ENCODE data around the gene ADAM21.
"Not testable (repeated sequence)": the region's sequence is repeated elsewhere in the genome, so short reads cannot be mapped to it uniquely, and the experiment has no call there.

GRCh38 chr14:70477356-70478105 is 25.6 kb downstream of the ADAM21 start:
- TF ChIP-seq, protein P1, sequence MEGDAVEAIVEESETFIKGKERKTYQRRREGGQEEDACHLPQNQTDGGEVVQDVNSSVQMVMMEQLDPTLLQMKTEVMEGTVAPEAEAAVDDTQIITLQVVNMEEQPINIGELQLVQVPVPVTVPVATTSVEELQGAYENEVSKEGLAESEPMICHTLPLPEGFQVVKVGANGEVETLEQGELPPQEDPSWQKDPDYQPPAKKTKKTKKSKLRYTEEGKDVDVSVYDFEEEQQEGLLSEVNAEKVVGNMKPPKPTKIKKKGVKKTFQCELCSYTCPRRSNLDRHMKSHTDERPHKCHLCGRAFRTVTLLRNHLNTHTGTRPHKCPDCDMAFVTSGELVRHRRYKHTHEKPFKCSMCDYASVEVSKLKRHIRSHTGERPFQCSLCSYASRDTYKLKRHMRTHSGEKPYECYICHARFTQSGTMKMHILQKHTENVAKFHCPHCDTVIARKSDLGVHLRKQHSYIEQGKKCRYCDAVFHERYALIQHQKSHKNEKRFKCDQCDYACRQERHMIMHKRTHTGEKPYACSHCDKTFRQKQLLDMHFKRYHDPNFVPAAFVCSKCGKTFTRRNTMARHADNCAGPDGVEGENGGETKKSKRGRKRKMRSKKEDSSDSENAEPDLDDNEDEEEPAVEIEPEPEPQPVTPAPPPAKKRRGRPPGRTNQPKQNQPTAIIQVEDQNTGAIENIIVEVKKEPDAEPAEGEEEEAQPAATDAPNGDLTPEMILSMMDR (IDR thresholded peaks at IDR 0.05), result not testable (repeated sequence)
- not testable (repeated sequence) for TF ChIP-seq POLR2A (IDR thresholded peaks at IDR 0.05)
